Osteoblast (primary cell): ENCODE results near the gene SLC14A1. TPM values are rescaled to one million over a fixed set of nuclear protein-coding genes. Genes with fewer than 3 reads are reported as not detected.

Source experiments
- DNase-seq: peaks from one replicate; pipeline ENCODE4 v3.0.0; 2011; ENCODE audit warnings: low spot score, mixed read lengths; ENCODE audit not compliant: insufficient read length; ENCODE audit errors: missing footprints
- H2AFZ ChIP-seq: 2 replicates; pipeline ENCODE4 v1.6.0; 2011; ENCODE audit warnings: mild to moderate bottlenecking, low read length
- H3K27ac ChIP-seq: 2 replicates; pipeline ENCODE4 v1.5.1; 2011; ENCODE audit warnings: mild to moderate bottlenecking, low read depth, low read length, moderate library complexity
- H3K27me3 ChIP-seq: 2 replicates; pipeline ENCODE4 v1.6.0; 2012; ENCODE audit warnings: mild to moderate bottlenecking, control low read depth, inconsistent platforms, low read length, moderate library complexity; ENCODE audit not compliant: insufficient read depth
- H3K36me3 ChIP-seq: 2 replicates; pipeline ENCODE4 v1.5.1; 2011; ENCODE audit warnings: mild to moderate bottlenecking, low read length, control low read depth, moderate library complexity; ENCODE audit not compliant: insufficient read depth
- H3K4me1 ChIP-seq: 2 replicates; pipeline ENCODE4 v1.5.1; 2011; ENCODE audit warnings: mild to moderate bottlenecking, low read length, control low read depth, moderate library complexity; ENCODE audit not compliant: insufficient read depth
- H3K4me2 ChIP-seq: 2 replicates; pipeline ENCODE4 v1.6.0; 2011; ENCODE audit warnings: mild to moderate bottlenecking, low read length; ENCODE audit not compliant: insufficient read depth
- H3K4me3 ChIP-seq: fragments of 200-600 bp; sonication (generic); 3 replicates; pipeline ENCODE4 v1.5.1; 2012; ENCODE audit warnings: mild to moderate bottlenecking, low read length, inconsistent platforms; ENCODE audit not compliant: insufficient read depth
- H3K79me2 ChIP-seq: 2 replicates; pipeline ENCODE4 v1.6.0; 2012; ENCODE audit warnings: mild to moderate bottlenecking, low read length, control low read depth, inconsistent platforms; ENCODE audit not compliant: insufficient read depth
- H3K9me3 ChIP-seq: 2 replicates; pipeline ENCODE4 v1.5.1; 2011; ENCODE audit warnings: low read depth, low read length, control low read depth
- H4K20me1 ChIP-seq: 2 replicates; pipeline ENCODE4 v1.6.0; 2012; ENCODE audit warnings: mild to moderate bottlenecking, low read length, control low read depth; ENCODE audit not compliant: insufficient read depth
- total RNA-seq: library from RNA; depleted of rRNA; stranded (reverse); fragments of >200 nt; gene quantifications from 2 replicates; pipeline ENCODE4 v1.2.3, GENCODE V29; 2012
- TF ChIP-seq, protein P1 (sequence below): IDR thresholded peaks from 2 replicates; pipeline ENCODE4 v1.5.1; 2011; ENCODE audit warnings: mild to moderate bottlenecking, low read depth, low read length, moderate library complexity; ENCODE audit errors: extremely low read depth

Gene SLC14A1
- total RNA-seq, 1 donor = 136 TPM

DNA sequence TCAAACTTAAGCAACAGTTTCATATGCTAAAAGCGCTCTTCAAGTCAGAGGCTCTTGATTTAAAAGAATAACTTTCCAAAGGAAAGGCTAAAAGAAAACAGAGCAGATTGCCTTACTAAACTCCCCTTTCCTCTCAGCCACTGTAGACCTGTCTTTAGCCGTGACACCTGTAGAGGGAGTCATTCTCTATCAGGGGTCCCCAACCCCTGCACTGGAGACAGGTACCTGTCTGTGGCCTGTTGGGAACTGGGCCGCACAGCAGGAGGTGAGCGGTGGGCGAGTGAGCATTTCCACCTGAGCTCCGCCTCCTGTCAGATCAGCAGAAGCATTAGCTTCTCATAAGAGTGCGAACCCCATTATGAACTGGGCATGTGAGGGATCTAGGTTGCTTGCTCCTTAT, 9.6 kb downstream of the SLC14A1 start:
- H3K79me2 ChIP-seq = peaks cover 12% of the 10 kb centered on the region
- H3K36me3 ChIP-seq = peaks cover 77% of the 10 kb centered on the region
- no peak overlapping the region for H3K4me3 ChIP-seq
- H3K4me2 ChIP-seq = no peak overlapping the region
- H2AFZ ChIP-seq = no peak overlapping the region
- no peaks in the 10 kb centered on the region for H3K9me3 ChIP-seq
- no peak for DNase-seq
- no peaks in the 10 kb centered on the region for H4K20me1 ChIP-seq
- H3K27me3 ChIP-seq = no peaks in the 10 kb centered on the region
- H3K4me1 ChIP-seq = peaks cover 29% of the 10 kb centered on the region
- no peak overlapping the region for H3K27ac ChIP-seq
- TF ChIP-seq, protein P1, sequence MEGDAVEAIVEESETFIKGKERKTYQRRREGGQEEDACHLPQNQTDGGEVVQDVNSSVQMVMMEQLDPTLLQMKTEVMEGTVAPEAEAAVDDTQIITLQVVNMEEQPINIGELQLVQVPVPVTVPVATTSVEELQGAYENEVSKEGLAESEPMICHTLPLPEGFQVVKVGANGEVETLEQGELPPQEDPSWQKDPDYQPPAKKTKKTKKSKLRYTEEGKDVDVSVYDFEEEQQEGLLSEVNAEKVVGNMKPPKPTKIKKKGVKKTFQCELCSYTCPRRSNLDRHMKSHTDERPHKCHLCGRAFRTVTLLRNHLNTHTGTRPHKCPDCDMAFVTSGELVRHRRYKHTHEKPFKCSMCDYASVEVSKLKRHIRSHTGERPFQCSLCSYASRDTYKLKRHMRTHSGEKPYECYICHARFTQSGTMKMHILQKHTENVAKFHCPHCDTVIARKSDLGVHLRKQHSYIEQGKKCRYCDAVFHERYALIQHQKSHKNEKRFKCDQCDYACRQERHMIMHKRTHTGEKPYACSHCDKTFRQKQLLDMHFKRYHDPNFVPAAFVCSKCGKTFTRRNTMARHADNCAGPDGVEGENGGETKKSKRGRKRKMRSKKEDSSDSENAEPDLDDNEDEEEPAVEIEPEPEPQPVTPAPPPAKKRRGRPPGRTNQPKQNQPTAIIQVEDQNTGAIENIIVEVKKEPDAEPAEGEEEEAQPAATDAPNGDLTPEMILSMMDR = no peak

DNA sequence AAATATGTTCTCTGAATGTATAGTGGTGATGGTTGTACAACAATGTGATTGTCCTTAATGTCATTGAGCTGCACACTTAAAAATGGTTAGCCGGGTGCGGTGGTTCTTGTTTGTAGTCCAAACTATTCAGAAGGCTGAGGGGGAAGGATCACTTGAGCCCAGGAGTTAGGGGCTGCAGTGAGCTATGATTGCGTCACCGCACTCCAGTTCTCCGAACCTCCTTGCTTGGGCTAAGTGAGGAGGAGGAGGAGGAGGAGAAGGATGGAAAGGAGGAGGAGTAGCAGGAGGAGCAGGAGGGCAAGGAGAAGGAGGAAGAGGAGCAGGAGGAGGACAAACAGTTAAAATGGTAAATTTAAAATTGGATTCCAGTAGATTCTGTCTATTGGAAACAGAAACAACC, 10.5 kb downstream of the SLC14A1 start:
- Histone ChIP-seq H3K27ac (no peak overlapping the region), H3K4me3 (no peak overlapping the region), H3K79me2 (peaks cover 6% of the 10 kb centered on the region), H3K9me3 (no peaks in the 10 kb centered on the region), H3K27me3 (no peaks in the 10 kb centered on the region), H3K4me1 (peaks cover 21% of the 10 kb centered on the region), H4K20me1 (no peaks in the 10 kb centered on the region), H3K36me3 (peaks cover 83% of the 10 kb centered on the region), H2AFZ (no peak overlapping the region), H3K4me2 (no peak overlapping the region)
- DNase-seq = no peak
- TF ChIP-seq, protein P1 = no peak

DNA sequence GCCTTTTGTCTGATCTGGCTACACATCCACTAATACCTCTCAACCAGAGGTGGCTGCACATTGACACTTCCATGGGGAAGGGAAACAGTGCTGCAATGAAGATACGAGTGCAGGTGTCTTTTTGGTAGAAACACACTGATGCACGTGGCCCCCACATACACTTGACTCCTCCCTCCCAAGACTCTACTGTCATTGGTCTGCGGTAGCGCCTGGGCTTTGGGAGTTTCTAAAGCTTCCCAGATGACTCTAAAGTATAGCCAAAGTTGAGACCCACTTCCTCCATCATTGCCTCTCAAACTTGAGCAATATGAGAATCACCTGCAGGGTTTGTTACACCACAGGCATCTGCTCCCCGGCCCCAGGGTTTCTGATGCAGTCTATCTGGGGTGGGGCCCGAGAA, 11.0 kb downstream of the SLC14A1 start:
- peaks cover 83% of the 10 kb centered on the region for H3K36me3 ChIP-seq
- DNase-seq = no peak
- no peaks in the 10 kb centered on the region for H3K9me3 ChIP-seq
- no peaks in the 10 kb centered on the region for H3K27me3 ChIP-seq
- H3K79me2 ChIP-seq = peaks cover 3% of the 10 kb centered on the region
- TF ChIP-seq, protein P1 = no peak
- H3K4me2 ChIP-seq = no peak overlapping the region
- H3K4me1 ChIP-seq = peaks cover 18% of the 10 kb centered on the region
- H3K27ac ChIP-seq = no peak overlapping the region
- H2AFZ ChIP-seq = no peak overlapping the region
- H3K4me3 ChIP-seq = no peak overlapping the region
- H4K20me1 ChIP-seq = no peaks in the 10 kb centered on the region

DNA sequence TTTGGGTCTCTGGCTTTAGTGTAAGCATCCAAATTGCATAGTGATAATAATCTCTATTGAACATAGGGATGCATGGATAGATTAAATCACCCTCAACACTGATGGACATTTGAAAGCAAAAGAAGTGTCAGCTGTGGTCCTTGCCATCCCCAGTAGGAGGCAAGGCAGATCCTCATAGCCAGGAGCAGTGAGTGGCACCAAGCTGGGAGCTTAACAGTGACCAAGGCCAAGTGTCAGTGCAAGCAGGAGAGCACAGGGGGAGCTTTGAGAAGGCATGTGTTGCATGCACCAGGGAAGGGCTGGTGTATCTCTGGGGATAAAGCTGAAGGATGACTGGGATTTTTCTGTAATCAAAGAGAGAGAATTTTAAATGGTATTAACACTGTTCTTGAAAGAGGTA, 14.7 kb downstream of the SLC14A1 start:
- Histone ChIP-seq H3K4me1 (no peaks in the 10 kb centered on the region), H3K79me2 (no peaks in the 10 kb centered on the region), H4K20me1 (no peaks in the 10 kb centered on the region), H3K27me3 (no peaks in the 10 kb centered on the region), H2AFZ (no peak overlapping the region), H3K36me3 (peaks cover 81% of the 10 kb centered on the region), H3K4me3 (no peak overlapping the region), H3K9me3 (no peaks in the 10 kb centered on the region), H3K4me2 (no peak overlapping the region), H3K27ac (no peak overlapping the region)
- peak; percentile 45 for DNase-seq
- TF ChIP-seq, protein P1 = peak; percentile 33
